A549 (cell line): ENCODE measurements around the gene ZC3H18.

Experiments used
- CEBPB ChIP-seq, 2 experiments: fragments of >200 bp in 1 of 2; sonication (Bioruptor Twin) in 1 of 2; formaldehyde crosslinking in 1 of 2; IDR thresholded peaks; 2 replicates each; pipeline ENCODE4 v1.6.1; 2012 to 2016
- HDAC2 ChIP-seq: fragments of 200-600 bp; sonication (generic); IDR thresholded peaks from 2 replicates; pipeline ENCODE4 v1.6.1; 2016
- POLR2AphosphoS2 ChIP-seq: conservative IDR thresholded peaks from 2 replicates; pipeline ENCODE4 v1.6.1; 2012; ENCODE audit warnings: low read length, improper control_type of control experiment, inconsistent platforms
- RAD21 ChIP-seq, 2 experiments: fragments of >200 bp in 1 of 2; sonication (Bioruptor Twin) in 1 of 2; formaldehyde crosslinking in 1 of 2; IDR thresholded peaks in 1 of 2; conservative IDR thresholded peaks in 1 of 2; 2 replicates in 1 of 2; 3 replicates in 1 of 2; pipeline ENCODE4 v1.6.1; 2012 to 2018; ENCODE audit warnings: inconsistent platforms in 1 of 2
- RARB ChIP-seq: fragments of 250-450 bp; sonication (Bioruptor Pico); IDR thresholded peaks from 2 replicates; pipeline ENCODE4 v1.8.0; 2021; ENCODE audit warnings: mild to moderate bottlenecking, moderate library complexity
- ZFP36 ChIP-seq: fragments of 450-650 bp; IDR thresholded peaks from 2 replicates; pipeline ENCODE4 v1.6.1; 2014; ENCODE audit warnings: borderline replicate concordance; ENCODE audit not compliant: partially characterized antibody
- TF ChIP-seq, protein P1 (sequence below): fragments of >200 bp; sonication (Bioruptor Twin); formaldehyde crosslinking; IDR thresholded peaks from 3 replicates; pipeline ENCODE4 v1.5.1; 2016
- TF ChIP-seq, protein P2 (sequence below): IDR thresholded peaks from 2 replicates; pipeline ENCODE4 v1.6.1; 2012; ENCODE audit warnings: low read depth, borderline replicate concordance

DNA sequence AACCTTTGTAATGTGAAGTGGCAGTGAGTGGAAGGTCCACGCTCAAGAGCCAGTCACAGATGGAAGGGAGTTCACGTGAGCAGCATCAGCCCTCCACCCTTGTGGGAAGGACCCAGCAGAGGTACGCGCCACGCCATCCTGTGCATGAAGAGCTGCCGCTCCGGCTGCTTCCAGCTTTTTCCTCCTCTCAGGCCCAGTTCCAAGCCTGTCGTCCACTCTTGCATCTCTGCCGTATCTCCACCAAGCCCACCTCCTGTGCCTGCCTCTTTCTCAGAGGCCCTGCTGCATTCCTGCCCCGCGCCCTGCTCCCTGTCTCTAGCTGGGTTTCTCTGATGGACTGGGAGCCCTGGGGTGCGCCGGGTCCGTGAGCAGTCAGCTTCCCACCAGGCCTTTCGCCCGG, 10.2 kb downstream of the ZC3H18 start:
- TF ChIP-seq, protein P1, sequence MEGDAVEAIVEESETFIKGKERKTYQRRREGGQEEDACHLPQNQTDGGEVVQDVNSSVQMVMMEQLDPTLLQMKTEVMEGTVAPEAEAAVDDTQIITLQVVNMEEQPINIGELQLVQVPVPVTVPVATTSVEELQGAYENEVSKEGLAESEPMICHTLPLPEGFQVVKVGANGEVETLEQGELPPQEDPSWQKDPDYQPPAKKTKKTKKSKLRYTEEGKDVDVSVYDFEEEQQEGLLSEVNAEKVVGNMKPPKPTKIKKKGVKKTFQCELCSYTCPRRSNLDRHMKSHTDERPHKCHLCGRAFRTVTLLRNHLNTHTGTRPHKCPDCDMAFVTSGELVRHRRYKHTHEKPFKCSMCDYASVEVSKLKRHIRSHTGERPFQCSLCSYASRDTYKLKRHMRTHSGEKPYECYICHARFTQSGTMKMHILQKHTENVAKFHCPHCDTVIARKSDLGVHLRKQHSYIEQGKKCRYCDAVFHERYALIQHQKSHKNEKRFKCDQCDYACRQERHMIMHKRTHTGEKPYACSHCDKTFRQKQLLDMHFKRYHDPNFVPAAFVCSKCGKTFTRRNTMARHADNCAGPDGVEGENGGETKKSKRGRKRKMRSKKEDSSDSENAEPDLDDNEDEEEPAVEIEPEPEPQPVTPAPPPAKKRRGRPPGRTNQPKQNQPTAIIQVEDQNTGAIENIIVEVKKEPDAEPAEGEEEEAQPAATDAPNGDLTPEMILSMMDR, result no peak
- TF ChIP-seq POLR2AphosphoS2, result no peak
- no peak for TF ChIP-seq RARB (CRISPR knock-in tag)
- TF ChIP-seq ZFP36, result no peak
- no peak for TF ChIP-seq RAD21 (conservative IDR thresholded peaks at IDR 0.05 in 1 of 2, IDR thresholded peaks at IDR 0.05 in 1 of 2)
- TF ChIP-seq, protein P2, sequence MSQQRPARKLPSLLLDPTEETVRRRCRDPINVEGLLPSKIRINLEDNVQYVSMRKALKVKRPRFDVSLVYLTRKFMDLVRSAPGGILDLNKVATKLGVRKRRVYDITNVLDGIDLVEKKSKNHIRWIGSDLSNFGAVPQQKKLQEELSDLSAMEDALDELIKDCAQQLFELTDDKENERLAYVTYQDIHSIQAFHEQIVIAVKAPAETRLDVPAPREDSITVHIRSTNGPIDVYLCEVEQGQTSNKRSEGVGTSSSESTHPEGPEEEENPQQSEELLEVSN, result no peak
- no peak for TF ChIP-seq CEBPB (IDR thresholded peaks at IDR 0.05)
- no peak for TF ChIP-seq HDAC2
